IPS DF 4.7 (cell line): ENCODE results near the gene TESK2.
"Not testable (repeated sequence)": the region's sequence is repeated elsewhere in the genome, so short reads cannot be mapped to it uniquely, and the experiment has no call there.

Experiments
- DNase-seq: peaks from one replicate; pipeline ENCODE4 v3.0.0-alpha.2; 2013; ENCODE audit warnings: low spot score; ENCODE audit errors: extremely low read depth

Gene TESK2, protein sequence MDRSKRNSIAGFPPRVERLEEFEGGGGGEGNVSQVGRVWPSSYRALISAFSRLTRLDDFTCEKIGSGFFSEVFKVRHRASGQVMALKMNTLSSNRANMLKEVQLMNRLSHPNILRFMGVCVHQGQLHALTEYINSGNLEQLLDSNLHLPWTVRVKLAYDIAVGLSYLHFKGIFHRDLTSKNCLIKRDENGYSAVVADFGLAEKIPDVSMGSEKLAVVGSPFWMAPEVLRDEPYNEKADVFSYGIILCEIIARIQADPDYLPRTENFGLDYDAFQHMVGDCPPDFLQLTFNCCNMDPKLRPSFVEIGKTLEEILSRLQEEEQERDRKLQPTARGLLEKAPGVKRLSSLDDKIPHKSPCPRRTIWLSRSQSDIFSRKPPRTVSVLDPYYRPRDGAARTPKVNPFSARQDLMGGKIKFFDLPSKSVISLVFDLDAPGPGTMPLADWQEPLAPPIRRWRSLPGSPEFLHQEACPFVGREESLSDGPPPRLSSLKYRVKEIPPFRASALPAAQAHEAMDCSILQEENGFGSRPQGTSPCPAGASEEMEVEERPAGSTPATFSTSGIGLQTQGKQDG

DNA sequence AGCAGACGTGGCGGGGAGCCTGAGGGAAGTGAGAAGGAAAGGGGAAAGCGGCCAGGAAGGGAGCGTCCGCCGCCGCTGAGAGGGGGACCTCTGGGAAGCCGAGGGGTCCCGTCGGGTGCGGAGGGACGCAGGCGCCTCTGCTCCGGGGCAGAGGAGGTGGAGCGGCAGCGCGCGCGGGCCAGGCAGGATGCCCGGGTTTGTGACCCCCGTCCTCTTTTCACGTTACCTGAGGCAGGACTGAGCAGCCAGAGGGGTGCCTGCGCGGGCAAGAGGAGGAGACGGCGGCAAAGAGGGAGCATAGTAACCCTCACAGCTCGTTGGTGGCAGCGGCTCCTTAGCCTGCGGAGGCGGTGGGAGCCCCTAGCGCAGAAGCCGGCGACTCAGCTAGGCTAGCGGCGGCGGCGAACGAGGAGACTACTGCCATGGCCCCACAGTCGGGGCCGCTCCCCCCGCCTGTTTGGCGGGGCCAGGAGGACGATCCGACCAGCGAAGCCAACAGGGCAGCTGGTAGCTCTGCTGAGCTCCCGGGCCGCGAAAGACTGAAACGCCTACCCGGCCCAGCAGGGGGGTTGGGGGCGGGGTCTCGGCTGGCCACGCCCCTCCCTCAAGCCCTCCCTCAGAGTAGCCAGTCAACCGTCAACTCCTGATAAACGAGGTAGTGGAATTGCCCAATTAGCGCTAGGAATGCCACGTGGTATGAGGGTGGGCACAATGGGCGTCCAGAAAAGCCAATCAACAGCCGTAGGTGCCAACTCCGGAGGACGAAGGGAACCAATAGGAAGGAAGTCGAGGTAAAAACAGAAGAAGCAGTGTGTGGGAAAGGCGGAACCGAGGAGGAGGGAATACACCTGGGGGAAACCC is at the start of gene TESK2:
TSS of gene TESK2 (minus strand) at position 538 of the 861 bp plus-strand sequence. CDS start 33,378 bp downstream, outside the sequence.
- peak; percentile 100 for DNase-seq

DNA sequence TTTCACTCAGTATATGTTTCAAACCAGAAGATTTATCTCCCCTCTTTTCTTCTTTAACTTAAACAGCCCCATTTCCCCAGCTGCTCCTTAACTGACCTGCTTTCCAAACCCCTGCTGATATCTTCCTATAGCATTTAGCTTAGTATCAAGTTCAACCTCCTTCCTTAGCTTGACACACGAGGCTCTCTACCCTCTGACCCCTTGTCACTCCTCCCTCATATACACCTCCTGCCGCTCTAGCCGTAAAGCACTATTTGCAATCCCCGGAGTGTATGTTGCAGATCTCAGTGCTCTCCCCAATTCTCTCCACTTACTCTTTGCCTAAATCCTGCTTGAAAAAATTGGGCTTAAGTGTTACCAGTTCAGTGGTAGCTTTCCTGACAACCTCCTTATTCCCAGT is 45.9 kb upstream of the TESK2 start:
- DNase-seq: no peak

DNA sequence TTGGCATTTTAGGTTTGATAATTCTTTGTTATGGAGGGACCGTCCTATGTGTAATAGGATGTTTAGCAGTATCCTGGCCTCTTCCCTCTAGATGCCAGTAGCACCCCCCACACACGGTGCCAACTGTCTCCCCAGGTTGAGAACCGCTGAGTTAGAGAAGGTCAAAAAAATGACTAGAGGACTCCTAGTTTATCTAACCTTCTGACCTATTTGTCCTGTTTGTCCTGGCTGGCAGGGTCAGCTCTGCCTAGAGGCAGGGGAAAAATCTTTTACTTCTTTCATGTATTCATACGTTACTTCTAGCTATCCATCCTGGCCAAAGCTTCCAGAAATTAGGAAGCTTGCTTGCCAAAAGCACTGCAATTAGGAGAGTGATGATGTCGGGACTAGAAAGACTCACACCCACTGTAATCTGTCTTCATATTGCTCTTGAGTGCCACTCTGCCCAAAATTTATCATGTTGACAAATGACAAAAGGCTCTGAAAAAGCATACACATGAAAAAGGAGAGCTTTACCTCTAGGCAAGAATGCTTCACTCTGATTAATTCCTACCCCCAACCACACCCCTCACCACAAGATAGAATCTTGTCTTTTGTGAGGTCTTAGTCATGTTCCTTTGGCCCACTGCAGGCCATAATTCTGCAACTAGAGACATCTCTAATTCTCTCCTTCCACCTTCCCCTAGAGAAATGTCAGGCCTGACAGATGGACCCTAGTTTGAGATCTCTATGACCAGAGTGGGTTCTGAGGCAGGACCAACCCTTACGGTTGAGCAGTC is 45.2 kb upstream of the TESK2 start:
- no peak for DNase-seq

DNA sequence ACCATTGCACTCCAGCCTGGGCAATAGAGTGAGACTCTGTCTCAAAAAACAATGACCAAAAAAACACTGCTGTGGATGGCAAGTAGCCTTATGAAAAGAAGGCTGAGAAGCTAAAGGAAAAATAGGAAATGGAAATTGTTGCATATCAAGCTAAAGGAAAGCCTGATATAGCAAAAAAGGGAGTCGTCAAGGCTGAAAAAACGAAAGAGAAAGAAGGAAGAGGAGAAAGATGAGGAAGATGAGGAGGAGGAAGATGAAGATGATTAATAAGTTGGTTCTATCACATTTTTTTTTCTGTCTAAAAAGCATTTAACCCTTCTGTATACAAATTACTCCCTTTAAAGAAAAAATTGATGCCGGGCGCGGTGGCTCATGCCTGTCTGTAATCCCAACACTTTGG is 40.9 kb upstream of the TESK2 start:
- DNase-seq: no peak

DNA sequence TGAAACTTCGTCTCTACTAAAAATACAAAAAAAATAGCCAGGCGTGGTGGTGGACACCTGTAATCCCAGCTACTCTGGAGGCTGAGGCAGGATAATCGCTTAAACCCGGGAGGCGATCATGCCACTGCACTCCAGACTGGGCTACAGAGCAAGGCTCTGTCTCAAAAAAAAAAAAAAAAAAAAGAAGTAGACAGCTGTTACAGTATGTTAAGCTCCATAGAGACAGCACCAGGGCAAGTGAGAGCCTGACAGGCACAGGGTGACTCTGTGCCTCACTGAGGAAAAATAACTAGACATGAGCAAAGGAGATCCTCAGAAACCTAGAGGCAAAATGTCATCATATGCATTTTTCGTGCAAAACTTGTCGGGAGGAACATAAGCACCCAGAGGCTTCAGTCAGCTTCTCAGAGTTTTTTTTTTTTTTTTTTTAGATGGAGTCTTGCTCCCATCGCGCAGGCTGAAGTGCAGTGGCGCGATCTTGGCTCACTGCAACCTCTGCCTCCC is 39.7 kb upstream of the TESK2 start:
- DNase-seq: no peak

DNA sequence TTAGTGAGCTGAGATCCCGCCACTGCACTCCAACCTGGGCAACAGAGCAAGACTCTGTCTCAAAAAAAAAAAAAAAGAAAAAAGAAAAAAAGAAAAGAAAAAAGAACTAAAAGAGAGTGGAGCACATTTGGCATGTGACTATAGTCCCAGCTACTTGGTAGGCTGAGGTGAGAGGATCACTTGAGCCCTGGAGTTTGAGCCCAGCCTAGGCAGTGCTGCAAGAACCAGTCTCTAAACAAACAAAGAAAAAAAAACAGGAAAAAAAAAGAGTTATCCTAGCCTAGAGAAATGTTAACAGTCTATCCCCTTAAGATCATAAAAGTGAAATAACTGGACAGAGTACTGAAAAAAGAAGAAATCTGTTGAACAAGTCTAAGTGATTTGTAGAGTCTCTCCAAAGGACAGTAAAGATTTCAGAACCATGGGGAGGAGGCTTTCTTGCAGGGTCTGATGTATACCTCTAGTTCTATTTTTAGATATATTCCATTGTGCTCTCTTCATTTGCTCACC is 35.2 kb upstream of the TESK2 start:
- no peak for DNase-seq

DNA sequence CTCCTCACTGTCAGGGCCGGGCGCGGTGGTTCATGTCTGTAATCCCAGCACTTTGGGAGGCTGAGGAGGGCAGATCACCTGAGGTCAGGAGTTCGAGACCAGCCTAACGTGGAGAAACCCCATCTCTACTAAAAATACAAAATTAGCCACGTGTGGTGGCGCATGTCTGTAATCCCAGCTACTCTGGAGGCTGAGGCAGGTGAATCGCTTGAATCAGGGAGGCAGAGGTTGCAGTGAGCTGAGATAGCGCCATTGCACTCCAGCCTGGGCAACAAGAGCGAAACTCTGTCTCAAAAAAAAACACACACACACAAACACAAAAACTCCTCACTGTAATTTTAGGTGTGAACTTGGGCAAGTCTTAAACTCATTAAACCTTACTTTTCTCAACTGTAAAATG is 33.0 kb upstream of the TESK2 start:
- DNase-seq: not testable (repeated sequence)

DNA sequence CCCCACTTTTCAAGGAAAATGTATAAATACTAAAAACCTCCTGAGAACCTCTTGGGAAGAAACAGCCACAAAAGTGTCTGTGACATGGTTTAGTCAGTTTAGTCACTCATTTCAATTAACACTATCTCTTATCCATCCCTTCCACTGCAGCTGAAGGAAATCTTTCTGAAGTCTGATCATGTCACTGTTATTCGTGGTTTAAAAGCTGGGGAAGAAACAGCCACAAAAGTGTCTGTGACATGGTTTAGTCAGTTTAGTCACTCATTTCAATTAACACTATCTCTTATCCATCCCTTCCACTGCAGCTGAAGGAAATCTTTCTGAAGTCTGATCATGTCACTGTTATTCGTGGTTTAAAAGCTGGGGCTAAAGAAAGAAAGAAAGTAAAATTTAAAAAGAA is 32.6 kb upstream of the TESK2 start:
- not testable (repeated sequence) for DNase-seq

DNA sequence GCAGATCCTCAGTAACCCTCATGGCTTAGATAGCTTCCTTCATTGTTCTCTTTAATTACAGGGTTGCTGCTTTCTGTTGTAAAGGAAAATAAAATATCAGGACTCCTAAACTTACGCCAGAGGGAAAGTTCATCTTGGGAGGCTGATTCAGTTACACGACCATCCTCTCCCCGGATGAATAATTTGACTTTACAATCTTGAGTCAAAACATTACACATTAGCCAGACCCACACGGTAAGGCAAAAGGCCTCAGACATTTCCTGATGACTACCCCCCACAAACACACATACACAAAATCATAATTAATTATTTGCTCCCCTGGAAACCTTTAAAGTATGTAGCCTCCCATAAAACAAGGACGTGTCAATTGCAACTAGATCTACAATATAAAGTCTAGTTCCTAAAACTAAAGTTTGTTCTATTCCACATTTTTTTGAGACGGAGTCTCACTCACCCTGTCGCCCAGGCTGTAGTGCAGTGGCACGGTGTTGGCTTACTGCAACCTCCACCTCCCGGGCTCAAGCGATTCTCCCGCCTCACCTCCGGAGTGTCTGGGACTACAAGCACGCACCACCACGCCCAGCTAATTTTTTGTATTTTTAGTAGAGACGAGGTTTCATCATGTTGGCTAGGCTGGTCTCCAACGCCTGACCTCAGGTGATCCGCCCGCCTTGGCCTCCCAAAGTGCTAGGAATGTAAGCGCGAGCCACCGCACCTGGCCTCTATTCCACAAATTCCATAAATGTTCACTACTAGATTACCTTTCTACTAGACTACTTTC is 31.6 kb upstream of the TESK2 start:
- no peak for DNase-seq

DNA sequence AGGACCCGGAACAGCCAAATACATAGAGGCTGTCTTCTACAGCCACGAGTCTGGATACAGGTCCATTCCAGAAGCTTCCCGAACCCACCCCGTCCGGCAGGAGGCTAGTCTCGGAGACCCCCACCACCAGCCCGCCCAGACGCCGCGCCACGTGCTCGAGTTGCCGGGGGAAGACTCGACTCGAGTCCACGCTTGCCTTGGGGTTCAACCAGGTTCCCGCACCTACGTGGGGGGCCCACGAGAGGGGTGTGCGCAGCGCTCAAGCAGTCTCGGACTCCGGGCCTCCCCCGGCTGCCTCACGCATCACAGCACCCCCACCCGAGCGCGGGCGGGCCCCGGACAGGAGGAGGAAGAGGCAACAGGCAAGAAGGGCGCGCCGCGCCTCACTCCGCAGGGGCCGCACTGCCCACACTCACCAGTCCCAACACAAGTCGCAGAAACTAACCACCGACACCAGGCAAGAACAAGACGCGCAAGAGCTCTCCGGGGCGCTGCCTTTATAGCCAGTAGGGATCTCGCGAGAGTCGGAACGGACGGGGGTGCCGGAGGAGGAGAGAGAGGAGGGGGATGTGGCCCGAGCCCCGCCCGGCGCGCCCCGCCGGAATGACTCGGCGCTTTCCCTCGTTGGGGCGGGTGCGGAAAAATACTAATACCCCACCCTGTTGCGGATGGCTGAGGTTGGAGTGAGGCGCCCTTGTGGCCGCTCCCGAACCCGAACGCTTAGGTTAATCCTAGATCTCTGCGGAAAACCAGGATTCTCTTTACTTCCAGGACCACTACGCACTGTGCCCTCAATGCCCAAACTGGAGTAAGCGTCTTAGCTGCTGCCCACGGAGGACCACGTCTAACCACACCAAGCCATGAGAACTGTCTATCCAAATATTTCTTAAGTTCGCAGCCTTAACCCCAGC is 30.7 kb upstream of the TESK2 start, which contains the start of gene PRDX1:
TSS of gene PRDX1 (minus strand) at position 472 of the 911 bp plus-strand sequence. CDS start 2,841 bp downstream, outside the sequence.
- peak; percentile 78 for DNase-seq

DNA sequence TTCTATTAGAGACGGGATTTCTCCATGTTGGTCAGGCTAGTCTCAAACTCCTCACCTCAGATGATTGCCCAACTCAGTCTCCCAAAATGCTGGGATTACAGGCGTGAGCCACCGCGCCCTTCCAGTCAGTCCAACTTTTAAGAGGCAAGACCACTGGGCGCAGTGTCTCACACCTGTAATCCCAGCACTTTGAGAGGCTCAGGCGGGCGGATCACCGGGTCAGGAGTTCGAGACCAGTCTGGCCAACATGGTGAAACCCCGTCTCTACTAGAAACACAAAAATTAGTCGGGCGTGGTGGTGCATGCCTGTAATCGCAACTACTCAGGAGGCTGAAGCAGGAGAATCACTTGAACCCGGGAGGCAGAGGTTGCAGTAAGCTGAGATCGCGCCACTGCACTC is 28.8 kb upstream of the TESK2 start:
- DNase-seq: not testable (repeated sequence)

DNA sequence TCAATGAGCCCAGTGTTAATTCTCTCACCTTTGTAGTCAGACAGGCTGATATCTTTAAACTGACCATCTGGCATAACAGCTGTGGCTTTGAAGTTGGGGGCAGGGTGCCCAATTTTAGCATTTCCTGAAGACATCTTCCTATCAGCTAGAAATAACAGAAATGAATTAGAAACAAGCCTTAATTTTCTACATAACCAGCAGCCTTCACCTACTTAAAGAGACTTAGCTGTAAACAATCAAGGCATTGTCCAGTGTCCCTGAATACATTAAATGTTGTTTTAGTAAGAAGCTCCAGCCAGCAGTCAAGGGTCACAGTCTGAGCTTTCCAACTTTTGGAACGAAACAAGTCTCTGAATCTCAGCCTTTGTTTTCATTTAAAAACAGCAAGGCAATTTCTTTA is 27.9 kb upstream of the TESK2 start:
- DNase-seq: no peak

DNA sequence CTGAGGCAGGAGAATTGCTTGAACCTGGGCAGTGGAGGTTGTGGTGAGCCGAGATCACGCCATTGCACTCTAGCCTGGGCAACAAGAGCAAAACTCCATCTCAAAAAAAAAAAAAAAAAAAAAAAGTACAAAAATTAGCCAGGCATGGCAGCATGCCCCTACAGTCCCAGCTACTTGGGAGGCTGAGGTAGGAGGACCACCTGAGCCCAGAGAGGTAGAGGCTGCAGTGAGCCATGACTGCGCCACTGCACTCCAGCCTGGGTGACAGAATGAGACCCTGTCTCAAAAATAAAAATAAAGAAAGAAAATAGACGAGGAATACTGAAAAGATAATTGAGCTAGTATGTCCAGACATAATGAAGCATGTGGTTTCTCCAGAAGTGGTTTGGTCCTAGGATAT is 27.4 kb upstream of the TESK2 start:
- DNase-seq: not testable (repeated sequence)

DNA sequence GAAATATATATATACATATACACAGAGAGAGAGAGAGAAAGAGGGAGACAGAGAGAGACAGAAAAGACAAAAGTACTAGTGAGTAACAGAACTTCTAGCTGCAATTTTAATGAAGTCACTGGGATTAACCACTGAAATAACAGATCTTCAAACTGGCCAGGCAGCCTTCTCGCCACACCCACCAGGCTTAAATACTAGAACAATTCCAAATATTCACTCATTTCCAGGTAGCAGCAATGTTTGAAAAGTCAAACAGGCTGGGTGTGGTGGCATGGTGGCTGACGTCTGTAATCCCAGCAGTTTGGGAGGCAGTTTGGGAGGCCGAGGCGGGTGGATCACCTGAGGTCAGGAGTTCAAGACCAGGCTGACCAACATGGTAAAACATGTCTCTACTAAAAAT is 25.5 kb upstream of the TESK2 start:
- DNase-seq: no peak

DNA sequence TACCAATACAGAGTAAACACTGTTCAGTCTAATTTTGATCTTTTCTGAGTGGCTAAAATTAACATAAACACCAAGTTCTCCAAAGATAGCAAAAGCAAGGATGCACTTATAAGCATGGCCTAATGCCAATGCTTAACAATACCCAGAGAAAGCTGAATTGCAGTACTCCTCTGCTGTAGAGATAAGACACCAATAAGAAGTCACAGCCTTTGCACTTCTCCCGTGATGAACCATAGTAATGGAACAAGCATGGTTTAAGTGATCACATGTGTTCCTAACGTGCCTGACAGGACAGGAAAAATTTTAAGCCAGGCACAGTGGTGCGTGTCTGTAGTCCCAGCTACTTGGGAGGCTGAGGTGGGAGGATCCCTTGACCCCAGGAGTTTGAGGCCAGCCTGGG is 25.1 kb upstream of the TESK2 start:
- DNase-seq: no peak

DNA sequence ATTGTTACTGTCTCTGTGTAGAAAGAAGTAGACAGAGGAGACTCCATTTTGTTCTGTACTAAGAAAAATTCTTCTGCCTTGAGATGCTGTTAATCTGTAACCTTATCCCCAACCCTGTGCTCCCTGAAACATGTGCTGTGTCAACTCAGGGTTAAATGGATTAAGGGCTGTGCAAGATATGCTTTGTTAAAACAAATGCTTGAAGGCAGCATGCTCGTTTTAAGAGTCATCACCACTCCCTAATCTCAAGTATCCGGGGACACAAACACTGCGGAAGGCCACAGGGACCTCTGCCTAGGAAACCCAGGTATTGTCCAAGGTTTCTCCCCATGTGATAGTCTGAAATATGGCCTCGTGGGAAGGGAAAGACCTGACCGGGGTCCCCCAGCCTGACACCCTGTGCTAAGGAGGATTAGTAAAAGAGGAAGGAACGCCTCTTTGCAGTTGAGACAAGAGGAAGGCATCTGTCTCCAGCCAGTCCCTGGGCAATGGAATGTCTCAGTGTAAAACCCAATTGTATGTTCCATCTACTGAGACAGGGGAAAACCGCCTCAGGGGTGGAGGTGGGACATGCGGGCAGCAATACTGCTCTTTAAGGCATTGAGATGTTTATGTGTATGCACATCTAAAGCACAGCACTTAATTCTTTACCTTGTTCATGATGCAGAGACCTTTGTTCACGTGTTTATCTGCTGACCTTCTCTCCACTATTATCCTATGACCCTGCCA is 22.7 kb upstream of the TESK2 start:
- not testable (repeated sequence) for DNase-seq

DNA sequence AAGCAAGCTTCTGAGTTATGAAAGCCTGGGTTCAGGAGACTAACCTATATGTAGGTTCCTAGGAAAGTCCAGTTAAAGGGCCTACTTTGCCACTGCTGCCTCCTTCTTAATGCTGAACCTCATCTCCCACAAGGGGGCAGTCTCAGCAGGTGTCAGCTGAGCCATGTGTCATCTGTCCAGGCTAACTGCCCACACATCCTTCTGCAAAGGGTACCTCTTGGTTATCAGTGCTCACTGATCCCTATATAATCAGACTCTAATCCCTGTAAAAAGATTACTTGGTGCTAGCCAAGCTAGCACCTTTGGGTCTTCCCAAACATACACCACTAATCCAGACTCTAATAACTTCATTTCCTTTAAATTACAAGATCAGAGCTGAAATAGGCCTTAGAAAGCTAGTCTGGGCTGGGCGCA is 21.7 kb upstream of the TESK2 start:
- DNase-seq: no peak

DNA sequence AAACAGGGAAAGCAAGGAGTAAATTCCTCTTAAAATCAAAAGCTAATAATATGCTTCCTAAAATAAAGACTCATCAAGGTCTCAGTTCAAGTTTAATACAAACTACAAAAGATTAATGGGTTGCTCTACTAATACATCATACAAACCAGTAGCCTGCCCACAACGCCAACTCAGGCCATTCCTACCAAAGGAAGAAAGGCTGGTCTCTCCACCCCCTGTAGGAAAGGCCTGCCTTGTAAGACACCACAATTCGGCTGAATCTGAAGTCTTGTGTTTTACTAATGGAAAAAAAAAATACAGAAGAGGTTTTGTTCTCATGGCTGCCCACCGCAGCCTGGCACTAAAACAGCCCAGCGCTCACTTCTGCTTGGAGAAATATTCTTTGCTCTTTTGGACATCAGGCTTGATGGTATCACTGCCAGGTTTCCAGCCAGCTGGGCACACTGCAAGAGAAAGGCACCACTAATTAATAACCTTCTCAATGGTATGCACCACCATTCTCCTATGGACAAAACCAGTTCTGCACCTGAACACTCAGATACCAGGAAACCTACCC is 20.1 kb upstream of the TESK2 start:
- no peak for DNase-seq
